H1 (cell line): ENCODE results near the gene ADGRG1. TPM values are rescaled to one million over a fixed set of nuclear protein-coding genes. Genes with fewer than 3 reads are reported as not detected.

Source experiments
- ATF3 ChIP-seq: IDR thresholded peaks from 2 replicates; pipeline ENCODE4 v1.6.1; 2011; ENCODE audit warnings: low read depth, mild to moderate bottlenecking, low read length; ENCODE audit not compliant: insufficient read depth
- BCL11A ChIP-seq, 2 experiments: IDR thresholded peaks; one replicate each; pipeline ENCODE4 v1.6.1; 2011; ENCODE audit warnings: low read depth in 2 of 2, low read length in 2 of 2, mild to moderate bottlenecking in 2 of 2
- JUND ChIP-seq: IDR thresholded peaks from 2 replicates; pipeline ENCODE4 v1.6.1; 2011; ENCODE audit warnings: mild to moderate bottlenecking, improper control_type of control experiment, low read length
- NRF1 ChIP-seq: IDR thresholded peaks from 2 replicates; pipeline ENCODE4 v1.6.1; 2011; ENCODE audit warnings: mild to moderate bottlenecking, low read depth, low read length, improper control_type of control experiment
- SIN3A ChIP-seq, 2 experiments: IDR thresholded peaks in 1 of 2; conservative IDR thresholded peaks in 1 of 2; 2 replicates each; pipeline ENCODE4 v1.6.1; 2011 to 2012; ENCODE audit warnings: low read length in 2 of 2, improper control_type of control experiment in 1 of 2, low read depth in 1 of 2, mild to moderate bottlenecking in 1 of 2
- SIX5 ChIP-seq: IDR thresholded peaks from 2 replicates; pipeline ENCODE4 v1.6.1; 2011; ENCODE audit warnings: mild to moderate bottlenecking, low read depth, low read length
- SP2 ChIP-seq: IDR thresholded peaks from 2 replicates; pipeline ENCODE4 v1.6.1; 2012; ENCODE audit warnings: mild to moderate bottlenecking, low read length, inconsistent platforms
- polyA plus RNA-seq, 7 experiments: library from polyadenylated mRNA; depleted of rRNA in 3 of 7; stranded (reverse) in 5 of 7; unstranded in 2 of 7; fragments of >200 nt in 5 of 7; fragments of 200-250 nt in 2 of 7; gene quantifications; 1 replicate in 5 of 7; 2 replicates in 1 of 7; 4 replicates in 1 of 7; pipeline versions ENCODE4 v1.2.1 to v1.2.3, GENCODE V29; 2011 to 2013; ENCODE audit warnings: missing spikeins in 2 of 7, mixed read lengths in 2 of 7
- total RNA-seq: library from RNA; stranded (reverse); fragmentation: NEBNext Ultra II Directional; extraction: Animal tissue kit (Norgen Biotek cat#: 25700); gene quantifications from 2 replicates; pipeline ENCODE4 v1.2.1, GENCODE V29; 2021

ADGRG1 gene
- total and polyA plus RNA-seq, 2 of the 8 experiments (the other 6 are each of a cell fraction or from before 2014, with no cell fraction given), result 1.3 to 2.6 TPM

GRCh38 chr16:57589374-57589773, 39.1 kb upstream of the ADGRG1 start (continued):
- TF ChIP-seq SIX5 (no peak), NRF1 (no peak), SIN3A (conservative IDR thresholded peaks at IDR 0.05 in 1 of 2, IDR thresholded peaks at IDR 0.05 in 1 of 2; ENCODE audit: low read depth in 1 of 2, low read length in 2 of 2) (no peak), BCL11A (IDR thresholded peaks at IDR 0.05; ENCODE audit: low read depth in 2 of 2, low read length in 2 of 2) (no peak), ATF3 (no peak), JUND (no peak), SP2 (no peak)
- TF ChIP-seq, all 59 proteins: peak for 0
